Mesendoderm (in vitro differentiated cells): ENCODE measurements around the gene LDLRAD4.

Experiments used
- DNase-seq: peaks from one replicate; pipeline ENCODE4 v3.0.0; 2013
- H2AK5ac ChIP-seq: 2 replicates; pipeline ENCODE4 v1.6.1; 2013; ENCODE audit warnings: low read length, inconsistent platforms
- H2BK120ac ChIP-seq: 2 replicates; pipeline ENCODE4 v1.6.1; 2013; ENCODE audit warnings: low read depth, mild to moderate bottlenecking, low read length, moderate library complexity, mixed read lengths
- H2BK15ac ChIP-seq: replicated peaks from 2 replicates; pipeline ENCODE4 v1.6.1; 2013; ENCODE audit warnings: low read depth, mild to moderate bottlenecking, moderate library complexity
- H2BK5ac ChIP-seq: 2 replicates; pipeline ENCODE4 v1.6.1; 2013; ENCODE audit warnings: low read length, inconsistent platforms
- H3K18ac ChIP-seq: 2 replicates; pipeline ENCODE4 v1.6.1; 2013; ENCODE audit warnings: mild to moderate bottlenecking, low read length, mixed read lengths
- H3K23ac ChIP-seq: one replicate; pipeline ENCODE4 v1.6.1; 2013; ENCODE audit warnings: low read length
- H3K27ac ChIP-seq: 2 replicates; pipeline ENCODE4 v1.5.1; 2013; ENCODE audit warnings: low read depth, mild to moderate bottlenecking, inconsistent platforms, low read length, moderate library complexity
- H3K27me3 ChIP-seq: 2 replicates; pipeline ENCODE4 v1.6.1; 2013; ENCODE audit warnings: low read length, control low read depth, mild to moderate bottlenecking, inconsistent platforms; ENCODE audit not compliant: insufficient read depth, poor library complexity
- H3K36me3 ChIP-seq: 2 replicates; pipeline ENCODE4 v1.6.1; 2013; ENCODE audit warnings: low read length, inconsistent platforms; ENCODE audit not compliant: control insufficient read depth, insufficient read depth
- H3K4ac ChIP-seq: one replicate; pipeline ENCODE4 v1.6.1; 2013; ENCODE audit warnings: low read depth, mild to moderate bottlenecking, low read length, moderate library complexity
- H3K4me1 ChIP-seq: 2 replicates; pipeline ENCODE4 v1.6.1; 2013; ENCODE audit warnings: low read depth, low read length, inconsistent platforms; ENCODE audit not compliant: control insufficient read depth
- H3K4me2 ChIP-seq: 2 replicates; pipeline ENCODE4 v1.6.1; 2013; ENCODE audit warnings: low read length
- H3K4me3 ChIP-seq: 2 replicates; pipeline ENCODE4 v1.5.1; 2013; ENCODE audit warnings: mild to moderate bottlenecking, low read length
- H3K56ac ChIP-seq: one replicate; pipeline ENCODE4 v1.6.1; 2013; ENCODE audit warnings: low read length
- H3K79me1 ChIP-seq: 2 replicates; pipeline ENCODE4 v1.6.1; 2013; ENCODE audit warnings: low read length, inconsistent platforms
- H3K79me2 ChIP-seq: 2 replicates; pipeline ENCODE4 v1.6.1; 2013; ENCODE audit warnings: mild to moderate bottlenecking, low read length; ENCODE audit not compliant: control insufficient read depth, insufficient read depth
- H3K9ac ChIP-seq: 2 replicates; pipeline ENCODE4 v1.6.1; 2013; ENCODE audit warnings: low read length, inconsistent platforms
- H4K5ac ChIP-seq: one replicate; pipeline ENCODE4 v1.6.1; 2013; ENCODE audit warnings: low read length
- H4K8ac ChIP-seq: one replicate; pipeline ENCODE4 v1.6.1; 2013; ENCODE audit warnings: low read depth, mild to moderate bottlenecking, control low read depth, low read length, moderate library complexity
- WGBS: extraction: QIAGEN DNeasy Blood & Tissue Kit; methylation state at CpG from one replicate; pipeline ENCODE4 v1.1.7; 2013; ENCODE audit warnings: low lambda C conversion rate, missing lambda C conversion rate; ENCODE audit not compliant: insufficient coverage; ENCODE audit errors: extremely low coverage; 5-methylcytosine and 5-hydroxymethylcytosine counted together

Gene LDLRAD4

GRCh38 chr18:13246591-13246990, 28.0 kb downstream of the LDLRAD4 start:
- Histone ChIP-seq H2BK15ac (no peak overlapping the region), H3K4me1 (no peaks in the 10 kb centered on the region), H3K18ac (no peak overlapping the region), H3K79me2 (no peaks in the 10 kb centered on the region), H3K4ac (no peak overlapping the region), H4K8ac (no peak overlapping the region), H3K56ac (no peak overlapping the region), H3K4me2 (no peak overlapping the region), H3K23ac (no peak overlapping the region), H3K9ac (no peak overlapping the region), H3K27me3 (no peaks in the 10 kb centered on the region), H3K27ac (no peak overlapping the region), H3K79me1 (no peaks in the 10 kb centered on the region), H2AK5ac (no peak overlapping the region), H2BK120ac (no peak overlapping the region), H4K5ac (no peak overlapping the region), H2BK5ac (no peak overlapping the region), H3K4me3 (no peak overlapping the region), H3K36me3 (no peaks in the 10 kb centered on the region)
- no CpG with 5 or more reads among the region's 3 CpGs for WGBS
- DNase-seq, result no peak

GRCh38 chr18:13247506-13247905, 28.9 kb downstream of the LDLRAD4 start:
- no peaks in the 10 kb centered on the region for H3K79me2 ChIP-seq
- no peak overlapping the region for H3K4me2 ChIP-seq
- H2BK120ac ChIP-seq, result no peak overlapping the region
- no peaks in the 10 kb centered on the region for H3K27me3 ChIP-seq
- H3K56ac ChIP-seq, result no peak overlapping the region
- H3K79me1 ChIP-seq, result no peaks in the 10 kb centered on the region
- no peak overlapping the region for H3K23ac ChIP-seq
- H2AK5ac ChIP-seq, result no peak overlapping the region
- no peak overlapping the region for H2BK5ac ChIP-seq
- H3K27ac ChIP-seq, result no peak overlapping the region
- H3K9ac ChIP-seq, result no peak overlapping the region
- H3K4me1 ChIP-seq, result no peaks in the 10 kb centered on the region
- DNase-seq, result no peak
- H4K8ac ChIP-seq, result no peak overlapping the region
- H4K5ac ChIP-seq, result no peak overlapping the region
- WGBS, result no CpG with 5 or more reads among the region's 14 CpGs
- H3K4ac ChIP-seq, result no peak overlapping the region
- no peak overlapping the region for H3K4me3 ChIP-seq
- H2BK15ac ChIP-seq, result no peak overlapping the region
- H3K36me3 ChIP-seq, result no peaks in the 10 kb centered on the region
- no peak overlapping the region for H3K18ac ChIP-seq

- Histone ChIP-seq H3K4me3 (no peak overlapping the region), H2AK5ac (no peak overlapping the region), H2BK120ac (no peak overlapping the region), H4K5ac (no peak overlapping the region), H3K27ac (no peak overlapping the region), H3K56ac (no peak overlapping the region), H3K4me2 (no peak overlapping the region), H3K9ac (no peak overlapping the region), H3K23ac (no peak overlapping the region), H4K8ac (no peak overlapping the region), H2BK5ac (no peak overlapping the region), H3K36me3 (no peaks in the 10 kb centered on the region), H2BK15ac (no peak overlapping the region), H3K27me3 (no peaks in the 10 kb centered on the region), H3K79me2 (no peaks in the 10 kb centered on the region), H3K4ac (no peak overlapping the region), H3K79me1 (no peaks in the 10 kb centered on the region), H3K4me1 (peaks cover 2% of the 10 kb centered on the region), H3K18ac (no peak overlapping the region)
- WGBS, result no CpG with 5 or more reads among the region's 15 CpGs
- DNase-seq, result peak; percentile 10
Measured at GRCh38 chr18:13252686-13253410, 34.3 kb downstream of the LDLRAD4 start.

GRCh38 chr18:13253786-13254688, 35.5 kb downstream of the LDLRAD4 start:
- Histone ChIP-seq H2BK120ac (no peak overlapping the region), H2AK5ac (no peak overlapping the region), H2BK5ac (no peak overlapping the region), H4K8ac (no peak overlapping the region), H3K4me1 (peaks cover 2% of the 10 kb centered on the region), H3K4me2 (no peak overlapping the region), H2BK15ac (no peak overlapping the region), H3K36me3 (no peaks in the 10 kb centered on the region), H3K4ac (no peak overlapping the region), H3K79me2 (no peaks in the 10 kb centered on the region), H3K56ac (no peak overlapping the region), H3K27ac (no peak overlapping the region), H3K27me3 (no peaks in the 10 kb centered on the region), H3K23ac (no peak overlapping the region), H3K79me1 (no peaks in the 10 kb centered on the region), H3K18ac (no peak overlapping the region), H4K5ac (no peak overlapping the region), H3K9ac (no peak overlapping the region), H3K4me3 (no peak overlapping the region)
- WGBS, result no CpG with 5 or more reads among the region's 26 CpGs
- DNase-seq, result peak; percentile 51

GRCh38 chr18:13254971-13255927, 36.7 kb downstream of the LDLRAD4 start:
- Histone ChIP-seq H3K4me3 (no peak overlapping the region), H3K4me1 (peaks cover 2% of the 10 kb centered on the region), H3K18ac (no peak overlapping the region), H4K5ac (no peak overlapping the region), H3K36me3 (no peaks in the 10 kb centered on the region), H2AK5ac (no peak overlapping the region), H3K56ac (no peak overlapping the region), H3K27me3 (no peaks in the 10 kb centered on the region), H2BK15ac (no peak overlapping the region), H3K79me2 (no peaks in the 10 kb centered on the region), H2BK120ac (no peak overlapping the region), H2BK5ac (no peak overlapping the region), H3K27ac (no peak overlapping the region), H3K4me2 (no peak overlapping the region), H3K4ac (no peak overlapping the region), H3K23ac (no peak overlapping the region), H3K79me1 (no peaks in the 10 kb centered on the region), H4K8ac (no peak overlapping the region), H3K9ac (no peak overlapping the region)
- DNase-seq, result no peak
- WGBS, result no CpG with 5 or more reads among the region's 11 CpGs
